ENCODE results near the gene DUS1L.

The DUS1L gene

GRCh38 chr17:82010575-82011525 is 54.8 kb downstream of the DUS1L start:
- no peak for DNase-seq

- no peak for DNase-seq
These were observed 56.2 kb downstream of the DUS1L start for GRCh38 chr17:82009413-82009812.

DNA sequence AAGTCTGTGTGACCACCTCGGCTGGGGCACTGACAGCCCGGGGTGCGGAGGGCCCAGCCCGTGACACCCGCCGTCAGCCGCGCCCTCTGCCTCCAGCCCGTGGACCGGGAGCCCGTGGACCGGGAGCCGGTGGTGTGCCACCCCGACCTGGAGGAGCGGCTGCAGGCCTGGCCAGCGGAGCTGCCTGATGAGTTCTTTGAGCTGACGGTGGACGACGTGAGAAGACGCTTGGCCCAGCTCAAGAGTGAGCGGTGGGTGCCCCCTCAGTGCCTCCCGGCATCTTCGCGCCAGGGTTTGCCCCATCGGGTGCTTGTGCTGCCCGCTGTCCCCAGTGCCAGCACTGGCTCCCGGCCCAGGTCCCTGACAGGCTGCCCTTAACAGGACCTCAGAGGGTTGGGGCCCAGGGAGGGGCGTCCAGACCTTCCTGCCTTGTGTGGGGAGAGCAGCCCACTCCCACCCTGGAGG is 56.6 kb downstream of the DUS1L start:
- DNase-seq: no peak

DNA sequence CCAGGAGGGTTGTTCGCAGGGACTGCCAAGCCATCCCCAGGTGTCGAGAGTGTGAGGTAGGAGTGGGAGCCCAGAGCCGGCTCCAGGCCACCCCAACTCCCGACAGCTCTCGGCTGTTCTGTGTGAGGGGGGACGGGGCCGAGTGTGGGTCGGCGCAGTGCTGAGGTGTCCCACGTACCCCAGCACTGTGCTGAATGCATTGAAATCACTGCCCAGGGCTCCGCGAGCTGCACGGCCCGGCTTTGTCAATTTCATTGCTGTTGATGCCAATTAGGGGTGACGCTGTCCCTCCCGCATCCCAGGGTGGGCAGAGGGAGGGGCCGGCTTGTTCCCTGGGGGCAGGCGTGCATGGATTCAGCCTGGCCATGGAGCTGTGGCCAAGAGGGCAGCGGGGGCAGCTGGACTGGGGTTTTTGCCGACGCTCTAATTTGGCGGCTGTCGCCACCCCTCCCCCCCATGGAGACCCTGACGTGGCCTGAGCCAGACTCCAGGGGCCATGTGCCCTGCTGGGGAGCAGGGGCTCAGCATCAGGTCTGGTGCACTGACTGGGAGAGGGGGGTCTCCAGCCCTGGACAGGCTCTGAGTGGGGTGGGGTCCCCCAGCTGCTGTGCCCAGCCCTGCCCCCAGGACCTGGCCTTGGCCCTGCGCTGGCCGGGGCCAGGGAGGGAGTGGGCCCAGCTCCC is 57.2 kb downstream of the DUS1L start:
- DNase-seq: no peak

Measured in NCI-H82 (cell line).